ENCODE results near the gene WWTR1.

Gene WWTR1

GRCh38 chr3:149534082-149534481, 123.7 kb downstream of the WWTR1 start:
- no peak for DNase-seq (ENCODE audit: low read depth)

DNA sequence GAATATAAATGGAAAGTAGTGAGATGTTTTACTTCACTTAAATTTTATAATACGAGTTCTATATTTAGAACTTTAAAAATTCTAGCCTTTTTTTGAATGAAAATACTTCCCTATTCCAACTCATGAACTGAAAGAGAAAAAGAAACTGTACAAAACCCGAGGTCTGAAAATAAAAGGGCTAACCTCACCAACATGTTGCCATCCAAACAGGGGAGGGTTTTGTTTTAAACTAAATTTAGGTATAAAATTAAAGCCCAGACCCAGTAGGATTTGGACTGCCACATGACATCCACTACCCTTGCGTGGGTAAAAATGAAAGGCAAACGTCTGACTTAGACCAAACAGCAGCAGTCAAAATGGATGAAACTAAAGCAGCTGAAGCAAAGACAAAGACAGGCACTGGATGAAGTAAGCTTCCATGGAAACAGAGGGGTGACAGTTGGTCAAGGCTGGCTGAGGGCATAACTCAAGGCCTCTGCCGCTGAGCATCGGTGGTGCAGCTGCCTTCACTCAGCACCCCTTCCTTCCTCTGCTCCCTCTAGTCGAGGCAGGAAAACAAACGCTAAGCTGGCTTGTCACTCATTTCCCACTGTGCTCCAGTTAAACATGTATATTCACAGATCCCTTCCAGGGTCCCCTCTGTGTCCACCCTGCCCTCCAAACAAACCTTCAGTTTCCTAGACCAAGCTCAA, 125.2 kb downstream of the WWTR1 start:
- DNase-seq (ENCODE audit: low read depth), result no peak

- DNase-seq (ENCODE audit: low read depth), result no peak
Measured at GRCh38 chr3:149529099-149529498, 128.7 kb downstream of the WWTR1 start.

DNA sequence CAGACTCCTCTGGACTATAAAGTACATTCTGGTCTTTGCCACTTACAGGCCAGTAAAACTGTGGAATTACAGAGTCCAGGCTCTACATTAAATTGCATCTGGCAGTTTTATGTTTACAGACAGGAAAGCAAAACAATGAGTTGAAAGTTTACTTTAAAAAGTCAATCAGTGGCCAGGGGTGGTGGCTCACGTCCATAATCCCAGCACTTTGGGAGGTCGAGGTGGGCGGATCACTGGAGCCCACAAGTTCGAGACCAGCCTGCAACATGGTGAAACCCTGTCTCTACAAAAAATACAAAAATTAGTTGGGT, 129.5 kb downstream of the WWTR1 start:
- DNase-seq (ENCODE audit: low read depth), result no peak

DNA sequence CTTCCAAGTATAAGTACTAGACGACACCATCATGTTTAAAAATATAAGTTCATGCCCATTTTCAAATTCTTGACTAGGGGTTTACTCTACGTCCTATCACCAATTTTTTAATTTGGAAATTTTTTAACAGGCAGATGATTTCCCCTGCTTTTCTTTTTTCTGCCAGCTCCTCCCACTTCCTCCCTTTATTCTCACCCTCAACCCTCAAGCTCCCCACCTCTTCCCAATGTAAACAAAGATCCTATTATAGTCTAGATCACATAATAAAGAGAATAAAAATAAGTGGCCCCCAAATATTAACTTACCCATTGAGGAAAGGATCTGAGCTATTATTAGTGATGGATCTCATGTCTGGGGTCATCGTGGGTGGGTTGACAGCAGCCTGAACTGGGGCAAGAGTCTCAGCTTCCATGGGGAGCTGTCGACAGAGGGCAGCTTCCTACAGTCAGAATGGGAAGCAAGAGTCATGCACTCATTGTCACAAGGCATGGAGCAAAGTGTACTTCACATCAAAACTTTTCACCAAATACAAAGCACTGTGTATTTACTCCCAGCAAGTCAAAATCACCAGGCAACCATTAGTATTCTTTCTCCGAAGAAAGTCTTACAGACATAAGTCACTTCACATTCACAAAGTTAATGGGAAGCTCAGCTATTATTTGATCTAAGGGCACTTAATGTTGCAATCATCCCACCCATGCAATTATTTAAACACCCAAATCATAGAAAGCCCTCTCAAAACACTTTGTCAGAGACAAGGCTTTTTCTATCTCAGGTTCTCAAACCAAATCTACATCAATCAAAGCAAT, 130.1 kb downstream of the WWTR1 start:
- DNase-seq (ENCODE audit: low read depth), result no peak

DNA sequence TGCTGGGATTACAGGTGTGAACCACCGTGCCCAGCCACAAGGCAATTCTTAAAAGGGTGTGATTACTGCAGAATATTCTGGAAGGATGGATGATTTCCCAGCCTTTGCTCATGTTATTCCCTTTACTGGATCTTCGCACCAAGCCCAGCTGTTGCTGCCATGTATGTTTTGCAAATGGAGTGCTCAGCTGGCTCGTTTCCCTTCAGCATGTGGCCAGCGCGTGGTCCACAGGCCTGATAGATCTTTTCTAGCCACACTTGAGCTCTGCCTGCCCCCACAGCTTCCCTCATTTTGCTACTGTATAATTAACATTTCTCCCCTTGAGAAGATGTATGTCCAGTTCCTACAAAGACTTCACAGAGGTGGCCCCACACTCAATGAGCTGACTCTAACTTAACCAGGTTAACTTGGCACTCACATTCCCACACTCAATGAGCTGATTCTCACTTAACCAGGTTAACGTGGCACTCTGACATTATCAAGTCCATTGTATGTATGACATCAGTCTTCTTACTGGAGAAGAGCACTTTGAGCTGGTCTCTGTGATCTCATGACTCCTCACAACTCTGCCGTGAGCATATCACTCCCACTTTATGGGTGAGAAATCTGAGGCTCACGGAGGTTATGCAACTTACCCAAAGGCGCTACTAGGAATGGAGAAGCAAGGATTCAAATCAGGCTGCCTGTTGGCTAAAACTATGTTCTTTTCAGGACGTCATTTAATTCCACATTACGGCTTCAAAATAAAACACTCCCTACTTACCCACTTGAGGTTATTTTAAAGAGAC, 134.1 kb downstream of the WWTR1 start:
- no peak for DNase-seq (ENCODE audit: low read depth)

- DNase-seq (ENCODE audit: low read depth), result no peak
Measured at GRCh38 chr3:149519912-149520311, 137.9 kb downstream of the WWTR1 start.

DNA sequence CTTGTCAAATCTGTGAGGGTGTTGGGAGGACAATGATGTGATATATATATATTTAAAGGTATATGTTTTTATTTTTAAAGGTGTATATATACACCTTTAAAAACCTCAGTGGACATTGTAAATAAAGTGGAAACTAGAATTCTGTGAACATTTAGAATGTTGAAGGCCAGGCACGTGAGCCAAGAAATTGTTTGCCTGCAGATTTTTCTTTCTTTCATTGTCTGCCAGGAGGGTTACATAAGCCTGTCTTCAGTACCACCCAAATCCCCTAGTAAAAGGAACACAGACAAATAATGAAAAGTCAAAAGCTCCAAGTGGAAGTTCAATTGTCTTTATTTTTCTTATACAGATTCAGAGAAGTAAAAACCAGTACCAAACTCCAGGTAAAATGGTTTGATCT, 140.9 kb downstream of the WWTR1 start:
- DNase-seq (ENCODE audit: low read depth), result no peak

DNA sequence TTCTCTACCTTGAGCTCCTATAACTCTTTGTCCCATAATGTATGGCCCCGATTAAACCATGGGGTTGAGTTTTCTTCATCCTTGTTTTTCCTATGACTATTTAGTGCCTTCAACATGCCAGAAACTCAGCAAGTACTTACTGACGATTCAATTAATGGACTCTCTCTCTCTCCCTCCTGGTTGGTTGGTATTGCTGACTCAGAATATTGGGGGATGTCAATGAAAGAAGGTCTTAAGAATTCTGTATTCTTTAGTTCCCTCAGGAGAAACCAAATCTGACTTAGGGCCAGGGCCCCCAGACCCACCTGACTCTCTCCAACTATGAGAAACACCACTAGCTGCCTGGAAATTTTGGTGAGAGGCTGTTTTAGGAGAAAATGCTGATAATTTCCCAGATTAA, 142.6 kb downstream of the WWTR1 start:
- no peak for DNase-seq (ENCODE audit: low read depth)

DNA sequence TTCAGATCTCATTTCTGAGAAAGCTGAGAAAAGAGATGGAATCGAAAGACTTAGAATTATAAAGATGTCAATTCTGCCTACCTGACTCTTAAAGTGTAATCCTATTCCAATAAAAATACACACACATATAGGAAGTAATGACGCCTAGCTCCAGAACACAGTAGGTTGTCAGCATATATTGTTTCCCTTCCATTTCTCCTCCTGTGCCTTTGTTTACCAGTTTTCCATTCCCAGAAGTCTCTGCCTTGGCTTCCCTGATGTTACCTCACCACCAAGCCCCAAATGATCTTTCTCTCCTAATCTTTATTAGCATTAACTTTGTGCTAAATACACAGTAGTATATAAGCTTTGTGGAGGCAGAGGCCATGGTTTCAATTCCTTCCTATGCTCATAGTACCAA, 143.4 kb downstream of the WWTR1 start:
- no peak for DNase-seq (ENCODE audit: low read depth)

GRCh38 chr3:149512073-149512782, 145.6 kb downstream of the WWTR1 start:
- no peak for DNase-seq (ENCODE audit: low read depth)

DNA sequence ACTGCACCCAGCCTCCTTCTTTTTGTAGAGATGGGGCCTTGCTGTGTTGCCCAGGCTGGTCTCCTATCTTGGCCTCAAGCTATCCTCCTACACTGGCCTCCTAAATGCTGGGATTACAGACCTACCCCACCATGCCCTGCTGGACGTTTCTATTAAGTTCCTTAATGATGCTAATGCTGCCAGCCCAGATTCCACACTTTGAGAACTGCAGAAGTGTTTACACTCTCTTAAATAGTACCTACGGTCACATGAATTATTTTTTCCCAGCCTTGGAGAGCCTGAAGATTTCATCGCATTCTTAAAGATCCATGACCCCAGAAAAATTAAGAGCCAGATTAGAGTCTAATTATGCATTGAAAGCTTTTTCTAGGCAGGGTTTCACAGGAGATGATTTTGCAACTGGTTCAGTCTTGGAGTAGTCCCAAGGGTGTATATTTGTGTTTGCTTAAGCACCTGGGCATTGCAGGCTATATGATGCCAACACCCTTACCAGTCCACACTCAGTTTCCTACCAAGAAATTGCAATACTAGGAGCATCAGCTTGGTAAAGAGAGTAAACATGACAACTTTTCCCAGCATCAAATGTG, 146.7 kb downstream of the WWTR1 start:
- no peak for DNase-seq (ENCODE audit: low read depth)

DNA sequence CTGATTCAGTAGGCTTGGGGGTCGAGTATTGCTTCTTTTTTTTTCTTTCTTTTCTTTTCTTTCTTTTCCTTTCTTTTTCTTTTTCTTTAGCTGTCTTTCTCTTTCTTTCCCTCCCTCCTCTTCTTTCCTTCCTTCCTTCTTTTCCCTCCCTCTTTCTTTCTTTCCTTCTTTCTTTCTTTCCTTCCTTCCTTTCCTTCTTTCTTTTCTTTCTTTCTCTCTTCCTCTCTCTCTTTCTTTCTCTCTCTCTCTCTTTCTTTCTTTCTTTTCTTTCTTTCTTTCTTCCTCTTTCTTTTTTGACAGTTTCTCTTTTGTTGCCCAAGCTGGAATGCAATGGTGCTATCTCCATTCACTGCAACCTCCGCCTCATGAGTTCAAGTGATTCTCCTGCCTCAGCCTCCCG, 147.3 kb downstream of the WWTR1 start:
- DNase-seq (ENCODE audit: low read depth), result no peak

GRCh38 chr3:149509526-149509925, 148.3 kb downstream of the WWTR1 start:
- DNase-seq (ENCODE audit: low read depth), result no peak

- no peak for DNase-seq (ENCODE audit: low read depth)
Measured at GRCh38 chr3:149507491-149508324, 150.1 kb downstream of the WWTR1 start.

DNA sequence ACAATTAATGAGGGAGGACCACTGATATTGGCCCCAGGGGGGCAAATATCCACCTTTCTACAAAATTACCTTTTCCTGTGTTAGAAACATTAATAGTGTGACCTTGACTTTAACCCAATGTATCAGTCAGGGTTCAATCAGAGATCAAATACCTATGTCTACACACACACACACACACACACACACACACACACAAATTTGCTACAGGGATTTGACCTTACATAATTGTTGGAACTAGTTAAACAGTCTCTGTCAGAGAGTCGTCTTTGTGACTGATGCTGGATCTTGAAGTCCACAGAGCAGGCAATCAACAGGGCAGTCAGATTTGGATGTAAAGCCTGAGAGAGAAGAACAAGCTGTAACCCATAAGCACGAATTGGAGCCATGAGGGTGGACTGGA, 150.9 kb downstream of the WWTR1 start:
- no peak for DNase-seq (ENCODE audit: low read depth)

- no peak for DNase-seq (ENCODE audit: low read depth)
Measured at GRCh38 chr3:149506540-149506939, 151.3 kb downstream of the WWTR1 start.

DNA sequence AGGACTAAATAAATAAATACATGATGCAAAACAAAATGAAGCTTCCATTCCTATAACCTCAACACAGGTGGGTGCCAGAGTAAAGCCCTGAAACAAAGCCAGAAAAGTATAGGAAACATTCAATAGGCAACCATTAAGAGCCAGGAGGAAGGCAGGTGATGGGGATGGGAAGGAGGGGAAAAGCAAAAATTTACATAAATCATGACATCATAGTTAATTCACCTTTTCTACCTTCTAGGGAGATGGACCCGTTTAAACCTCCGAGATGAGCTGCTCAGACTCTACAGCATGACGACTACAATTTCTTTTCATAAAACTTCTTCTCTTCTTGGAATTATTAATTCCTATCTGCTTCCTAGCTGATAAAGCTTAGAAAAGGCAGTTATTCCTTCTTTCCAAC, 155.4 kb downstream of the WWTR1 start:
- no peak for DNase-seq (ENCODE audit: low read depth)

DNA sequence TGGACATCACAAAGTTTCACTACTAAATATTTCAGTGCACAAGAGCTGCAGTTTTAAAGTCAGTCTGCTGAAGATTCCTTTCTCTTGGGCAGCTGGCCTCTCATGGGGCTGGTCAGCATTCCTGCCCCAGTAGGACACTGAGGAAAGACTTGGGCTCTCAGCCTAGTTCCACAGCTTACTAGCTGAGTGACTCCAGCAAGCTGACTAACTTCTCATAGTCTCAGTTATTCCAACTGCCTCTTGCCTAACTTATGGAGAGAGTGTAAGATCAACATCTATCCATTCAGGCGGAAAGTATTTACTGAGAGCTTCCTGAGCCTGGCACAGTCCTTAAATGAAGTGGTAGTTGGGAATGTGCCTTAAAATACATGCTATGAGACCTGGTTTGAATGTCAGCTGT, 156.3 kb downstream of the WWTR1 start:
- no peak for DNase-seq (ENCODE audit: low read depth)

DNA sequence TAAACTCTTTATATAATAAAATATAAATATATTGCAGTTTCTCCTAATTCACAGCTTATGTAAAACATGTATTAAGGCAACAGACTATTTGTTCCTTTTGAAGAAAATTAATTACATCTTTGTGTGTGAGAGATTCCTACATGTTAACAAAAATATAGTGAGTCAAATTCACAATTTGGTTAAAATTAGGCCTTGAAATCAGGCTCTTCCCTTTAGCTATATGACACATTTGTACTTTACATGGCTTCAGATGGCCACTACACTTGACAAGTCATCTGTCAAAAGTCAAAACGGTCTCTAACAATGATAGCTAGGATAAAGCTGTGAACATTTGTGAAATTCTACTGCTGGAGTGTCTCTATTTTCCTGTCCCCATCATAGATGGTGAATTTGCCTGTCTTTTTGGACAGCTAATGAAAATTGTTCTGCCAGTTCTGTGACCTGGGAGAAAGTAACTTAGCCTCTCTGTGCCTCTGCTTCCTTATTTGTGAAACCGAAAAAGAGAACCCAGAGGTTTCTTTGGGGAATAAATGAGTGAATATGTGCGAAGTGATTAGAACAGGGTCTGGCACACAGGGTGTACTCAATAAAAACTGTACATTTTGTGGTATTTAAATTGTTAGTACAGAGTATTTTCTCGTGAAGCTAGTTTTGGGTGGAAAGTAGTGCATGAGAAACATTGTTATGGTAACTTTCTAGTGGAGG, 159.7 kb downstream of the WWTR1 start:
- no peak for DNase-seq (ENCODE audit: low read depth)

DNA sequence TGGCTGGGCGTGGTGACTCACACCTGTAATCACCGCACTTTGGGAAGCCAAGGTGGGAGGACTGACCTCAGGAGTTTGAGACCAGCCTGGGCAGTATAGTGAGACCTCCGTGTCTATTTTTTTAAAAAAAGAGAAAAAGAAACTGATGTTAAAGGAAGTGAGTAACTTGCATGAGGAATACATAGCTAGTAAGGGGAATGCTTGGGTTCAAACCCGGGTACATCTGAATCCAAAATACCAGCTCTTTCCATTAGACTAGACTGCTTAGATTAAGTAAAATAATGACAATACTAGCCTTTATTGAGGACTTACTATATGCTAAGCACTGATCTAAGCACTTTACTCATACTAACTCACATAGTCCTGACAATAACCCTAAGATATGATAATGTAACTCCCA, 160.9 kb downstream of the WWTR1 start:
- DNase-seq (ENCODE audit: low read depth), result no peak
